Activated naive CD8-positive, alpha-beta T cell treated with anti-CD3 and anti-CD28 coated beads for 36 hours (primary cell): ENCODE data around the gene CCS. TPM values are rescaled to one million over a fixed set of nuclear protein-coding genes. Genes with fewer than 3 reads are reported as not detected.
"Not testable (repeated sequence)": the region's sequence is repeated elsewhere in the genome, so short reads cannot be mapped to it uniquely, and the experiment has no call there.

ENCODE experiments used
- DNase-seq: peaks from one replicate; pipeline ENCODE4 v3.0.0; 2021
- H3K27ac Mint-ChIP-seq: one replicate; pipeline ENCODE4 v1.8.0; 2022; ENCODE audit warnings: mild to moderate bottlenecking, moderate library complexity, mixed read lengths
- H3K27me3 Mint-ChIP-seq: one replicate; pipeline ENCODE4 v1.8.0; 2022; ENCODE audit warnings: mild to moderate bottlenecking, mixed read lengths
- H3K36me3 Mint-ChIP-seq: one replicate; pipeline ENCODE4 v1.8.0; 2021; ENCODE audit warnings: mild to moderate bottlenecking, mixed read lengths
- H3K4me1 Mint-ChIP-seq: one replicate; pipeline ENCODE4 v1.8.0; 2021; ENCODE audit warnings: mixed read lengths
- H3K4me3 Mint-ChIP-seq: one replicate; pipeline ENCODE4 v1.8.0; 2022; ENCODE audit warnings: mild to moderate bottlenecking, moderate library complexity, mixed read lengths
- H3K9me3 Mint-ChIP-seq: one replicate; pipeline ENCODE4 v1.8.0; 2022; ENCODE audit warnings: mixed read lengths
- total RNA-seq, 2 experiments: library from RNA; stranded (reverse); gene quantifications; one replicate each; pipeline ENCODE4 v1.2.3, GENCODE V29; 2021

Gene CCS
- total RNA-seq, 2 experiments from 2014 or later = 19.7 to 20.9 TPM

DNA sequence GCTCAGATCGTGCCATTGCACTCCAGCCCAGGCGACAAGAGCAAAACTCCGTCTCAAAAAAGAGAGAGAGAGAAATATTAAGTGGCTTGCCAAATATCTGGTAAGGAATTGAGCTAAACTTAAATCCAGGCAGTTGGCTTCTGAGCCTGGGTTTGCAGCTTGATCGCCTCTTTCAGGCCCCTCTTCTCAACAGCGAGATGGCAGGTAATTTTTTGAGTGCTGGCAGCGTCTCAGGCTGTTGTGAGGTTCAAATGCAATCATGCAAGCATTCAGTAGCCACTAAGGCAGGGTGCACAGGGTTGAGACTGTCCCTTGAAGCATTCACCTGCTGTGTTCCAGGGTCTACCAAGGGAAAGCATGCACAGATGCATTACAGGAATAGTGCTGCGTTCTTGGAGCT is 23.9 kb upstream of the CCS start:
- Mint-ChIP-seq H3K27ac (no peak overlapping the region), H3K4me3 (no peak overlapping the region), H3K27me3 (no peaks in the 10 kb centered on the region), H3K36me3 (no peaks in the 10 kb centered on the region), H3K4me1 (peaks cover 9% of the 10 kb centered on the region), H3K9me3 (no peaks in the 10 kb centered on the region)
- no peak for DNase-seq

DNA sequence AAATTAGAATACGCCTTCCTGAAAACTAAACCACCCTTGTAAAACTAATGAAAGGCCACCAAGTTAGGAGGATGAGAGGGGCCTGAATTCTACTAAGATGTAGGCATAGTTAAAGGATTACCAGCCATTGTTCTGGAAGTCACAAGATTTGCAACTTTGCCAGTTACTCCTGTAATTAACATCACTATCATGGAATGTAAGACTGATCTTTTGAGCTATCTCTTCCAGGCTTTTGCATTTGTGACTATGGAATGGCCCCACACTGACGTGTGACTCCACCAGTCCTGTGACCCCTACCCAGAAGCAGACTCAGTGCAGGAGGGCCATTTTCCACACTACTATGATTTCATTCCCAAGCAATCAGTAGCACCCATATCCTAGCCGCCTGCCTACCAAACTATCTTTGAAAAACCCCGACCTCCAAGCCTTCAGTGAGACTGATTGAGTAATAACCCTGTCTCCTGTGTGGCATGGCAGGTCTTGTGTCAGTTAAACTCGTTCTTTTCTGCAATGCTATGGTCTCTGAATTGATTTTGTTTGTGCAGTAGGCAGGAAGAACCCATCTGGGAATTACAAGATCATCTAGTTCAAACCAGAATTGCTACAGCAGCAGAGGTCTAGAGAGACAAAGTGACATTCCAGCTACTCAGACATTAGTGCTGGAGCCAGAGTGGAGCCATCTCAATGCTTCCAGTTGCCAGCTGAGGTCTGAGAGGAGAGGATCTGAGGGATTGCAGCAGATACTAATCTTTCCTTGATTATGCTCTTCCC is 22.7 kb upstream of the CCS start:
- Mint-ChIP-seq H3K4me1 (peaks cover 9% of the 10 kb centered on the region), H3K27me3 (peaks cover 3% of the 10 kb centered on the region), H3K27ac (no peak overlapping the region), H3K4me3 (no peak overlapping the region), H3K9me3 (no peaks in the 10 kb centered on the region), H3K36me3 (no peaks in the 10 kb centered on the region)
- DNase-seq = no peak

DNA sequence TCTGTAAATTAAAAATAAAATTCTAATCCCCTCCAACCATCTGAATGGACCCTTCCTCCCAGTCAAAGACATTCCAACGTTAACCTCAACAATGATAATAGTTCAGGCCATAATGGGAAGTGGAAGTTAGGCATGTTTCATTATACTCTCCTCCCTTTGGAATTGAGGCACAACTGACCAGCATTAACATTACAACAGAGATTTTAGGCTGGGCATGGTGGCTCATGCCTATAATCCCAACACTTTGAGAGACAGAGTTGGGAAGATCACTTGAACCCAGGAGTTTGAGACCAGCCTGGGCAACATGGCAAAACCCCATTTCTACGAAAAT is 22.2 kb upstream of the CCS start:
- Mint-ChIP-seq H3K4me1 (peaks cover 9% of the 10 kb centered on the region), H3K27me3 (peaks cover 5% of the 10 kb centered on the region), H3K9me3 (no peaks in the 10 kb centered on the region), H3K27ac (no peak overlapping the region), H3K4me3 (no peak overlapping the region), H3K36me3 (no peaks in the 10 kb centered on the region)
- no peak for DNase-seq

DNA sequence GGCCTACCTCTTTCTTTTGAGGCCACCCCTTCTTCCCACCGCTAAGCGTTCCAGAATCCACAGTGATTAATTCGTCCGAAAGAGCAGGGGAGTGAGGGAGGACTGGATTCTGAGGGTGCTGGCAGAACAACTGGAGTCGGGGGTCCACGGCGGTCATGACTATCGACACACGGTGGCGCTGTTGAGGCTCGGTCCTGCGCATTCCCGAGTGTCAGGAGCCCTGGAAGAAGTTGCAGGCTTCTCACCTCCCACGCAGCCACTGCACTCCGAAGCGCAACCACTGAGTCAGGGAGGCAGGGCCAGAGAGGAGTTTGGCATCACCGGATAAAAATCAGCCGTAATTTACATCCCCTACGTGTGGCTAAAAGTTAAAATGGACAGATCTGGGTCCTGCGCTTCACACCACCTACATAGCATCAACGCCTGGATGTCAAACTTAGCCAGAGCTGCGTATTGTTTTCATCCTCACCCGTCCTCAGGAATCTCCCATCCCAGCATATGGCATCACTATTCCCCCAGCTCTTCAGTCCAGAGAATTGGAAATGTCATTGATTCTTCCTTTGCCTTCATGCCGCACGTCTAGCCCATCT is 13.9 kb upstream of the CCS start:
- peaks cover 6% of the 10 kb centered on the region for H3K9me3 Mint-ChIP-seq
- H3K4me1 Mint-ChIP-seq = peaks cover 13% of the 10 kb centered on the region
- DNase-seq = peak; percentile 79
- no peak overlapping the region for H3K27ac Mint-ChIP-seq
- H3K4me3 Mint-ChIP-seq = no peak overlapping the region
- peaks cover 5% of the 10 kb centered on the region for H3K27me3 Mint-ChIP-seq
- H3K36me3 Mint-ChIP-seq = no peaks in the 10 kb centered on the region

DNA sequence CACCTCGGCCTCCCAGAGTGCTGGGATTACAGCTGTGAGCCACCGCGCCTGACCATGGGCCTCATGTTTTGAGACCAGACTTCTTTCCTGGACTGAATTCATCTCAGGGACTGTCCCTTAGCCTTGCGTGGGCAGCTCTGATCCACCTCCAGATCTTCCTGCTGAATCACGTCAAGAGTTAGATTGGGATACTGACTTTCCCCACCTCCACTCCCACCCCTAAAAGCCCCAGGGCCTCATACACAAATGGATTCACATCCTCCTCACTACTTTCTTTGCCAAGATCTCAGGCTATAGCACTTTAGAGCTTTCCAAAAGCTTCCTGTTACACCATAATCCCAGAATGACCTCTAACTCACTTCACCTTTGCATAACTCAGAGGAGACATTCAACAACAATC is 12.2 kb upstream of the CCS start:
- no peaks in the 10 kb centered on the region for H3K36me3 Mint-ChIP-seq
- peaks cover 6% of the 10 kb centered on the region for H3K9me3 Mint-ChIP-seq
- no peaks in the 10 kb centered on the region for H3K27me3 Mint-ChIP-seq
- peaks cover 13% of the 10 kb centered on the region for H3K4me1 Mint-ChIP-seq
- no peak overlapping the region for H3K4me3 Mint-ChIP-seq
- no peak overlapping the region for H3K27ac Mint-ChIP-seq
- DNase-seq = no peak

GRCh38 chr11:66581261-66581660 is 11.7 kb upstream of the CCS start:
- no peak for DNase-seq
- H3K27me3 Mint-ChIP-seq = no peaks in the 10 kb centered on the region
- H3K36me3 Mint-ChIP-seq = no peaks in the 10 kb centered on the region
- peaks cover 13% of the 10 kb centered on the region for H3K4me1 Mint-ChIP-seq
- H3K4me3 Mint-ChIP-seq = no peak overlapping the region
- peaks cover 6% of the 10 kb centered on the region for H3K9me3 Mint-ChIP-seq
- H3K27ac Mint-ChIP-seq = no peak overlapping the region

GRCh38 chr11:66582565-66583147 is 10.3 kb upstream of the CCS start:
- peaks cover 13% of the 10 kb centered on the region for H3K4me1 Mint-ChIP-seq
- not testable (repeated sequence) for DNase-seq, H3K27me3 Mint-ChIP-seq, H3K36me3 Mint-ChIP-seq, H3K9me3 Mint-ChIP-seq, H3K27ac Mint-ChIP-seq, H3K4me3 Mint-ChIP-seq

DNA sequence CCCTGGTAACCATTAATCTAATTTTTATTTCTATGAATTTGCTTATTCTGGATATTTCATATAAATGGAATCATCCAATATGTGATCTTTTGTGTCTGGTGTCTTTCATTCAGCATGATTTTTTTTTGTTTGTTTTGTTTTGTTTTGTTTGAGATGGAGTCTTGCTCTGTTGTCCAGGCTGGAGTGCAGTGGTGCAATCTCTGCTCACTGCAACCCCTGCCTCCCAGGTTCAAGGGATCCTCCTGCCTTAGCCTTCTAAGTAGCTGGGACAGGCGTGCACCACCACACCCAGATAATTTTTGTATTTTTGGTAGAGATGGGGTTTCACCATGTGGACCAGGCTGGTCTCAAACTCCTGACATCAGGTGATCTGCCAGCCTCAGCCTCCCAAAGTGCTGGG is 7.5 kb upstream of the CCS start:
- not testable (repeated sequence) for H3K4me3 Mint-ChIP-seq, H3K36me3 Mint-ChIP-seq, H3K27me3 Mint-ChIP-seq, H3K4me1 Mint-ChIP-seq, H3K27ac Mint-ChIP-seq, DNase-seq, H3K9me3 Mint-ChIP-seq

DNA sequence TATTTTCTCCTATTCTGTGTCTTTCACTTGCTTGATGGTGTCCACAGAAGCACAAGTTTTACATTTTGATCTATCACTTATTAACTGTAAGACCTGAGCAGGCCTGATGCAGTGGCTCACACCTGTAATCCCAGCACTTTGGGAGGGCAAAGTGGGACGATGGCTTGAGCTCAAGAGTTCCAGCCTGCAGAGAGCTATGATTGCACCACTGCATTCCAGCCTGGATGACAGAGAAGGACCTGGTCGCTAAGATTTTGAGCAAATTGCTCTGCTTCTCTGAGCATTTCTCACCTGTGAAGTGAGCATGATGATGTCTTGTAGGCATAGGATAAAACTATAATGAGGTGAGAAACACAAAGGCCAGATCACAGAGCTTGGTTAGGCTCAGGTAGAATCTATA is 6.8 kb upstream of the CCS start:
- no peak overlapping the region for H3K27ac Mint-ChIP-seq
- no peaks in the 10 kb centered on the region for H3K36me3 Mint-ChIP-seq
- H3K9me3 Mint-ChIP-seq = peaks cover 6% of the 10 kb centered on the region
- H3K4me3 Mint-ChIP-seq = no peak overlapping the region
- no peaks in the 10 kb centered on the region for H3K27me3 Mint-ChIP-seq
- H3K4me1 Mint-ChIP-seq = no peaks in the 10 kb centered on the region
- DNase-seq = no peak

- DNase-seq, H3K9me3 Mint-ChIP-seq, H3K27ac Mint-ChIP-seq, H3K4me3 Mint-ChIP-seq, H3K27me3 Mint-ChIP-seq, H3K36me3 Mint-ChIP-seq: not testable (repeated sequence)
- H3K4me1 Mint-ChIP-seq = peaks cover 12% of the 10 kb centered on the region
Observed at GRCh38 chr11:66589315-66589714, 3.7 kb upstream of the CCS start.

DNA sequence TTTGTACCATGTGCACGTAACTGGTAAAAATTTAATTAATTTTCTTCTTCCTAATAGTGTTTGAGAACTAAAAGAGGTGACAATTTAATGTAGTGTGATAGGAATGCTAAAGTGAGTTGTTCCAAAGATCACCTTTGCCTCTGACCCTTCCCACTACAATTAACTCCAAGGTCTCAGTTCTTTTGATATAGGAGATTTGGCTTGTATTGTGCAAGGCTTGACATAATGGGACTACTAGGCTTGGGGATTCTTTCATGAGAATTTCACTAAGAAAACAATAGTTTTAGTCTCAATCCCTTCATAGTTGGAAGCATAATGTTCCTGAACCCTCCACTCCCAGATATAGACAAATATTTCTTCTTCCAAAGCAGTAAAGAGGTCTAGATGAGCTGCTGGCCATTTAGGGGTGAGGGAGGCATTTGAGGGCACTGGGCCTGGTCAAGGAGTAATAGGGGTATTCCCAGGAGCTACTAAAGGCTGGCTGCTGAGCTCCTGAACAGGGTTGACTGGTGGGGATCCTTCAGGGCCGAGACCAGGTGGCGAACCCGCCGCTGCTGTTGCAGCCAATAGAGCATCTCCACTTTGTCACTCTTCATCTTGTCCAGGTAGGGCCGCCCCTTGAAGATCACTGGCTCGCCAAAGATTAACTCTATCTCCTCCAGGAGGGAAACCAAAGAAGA is 2.8 kb upstream of the CCS start:
- no peaks in the 10 kb centered on the region for H3K9me3 Mint-ChIP-seq
- no peak overlapping the region for H3K27ac Mint-ChIP-seq
- H3K4me3 Mint-ChIP-seq = no peak overlapping the region

DNA sequence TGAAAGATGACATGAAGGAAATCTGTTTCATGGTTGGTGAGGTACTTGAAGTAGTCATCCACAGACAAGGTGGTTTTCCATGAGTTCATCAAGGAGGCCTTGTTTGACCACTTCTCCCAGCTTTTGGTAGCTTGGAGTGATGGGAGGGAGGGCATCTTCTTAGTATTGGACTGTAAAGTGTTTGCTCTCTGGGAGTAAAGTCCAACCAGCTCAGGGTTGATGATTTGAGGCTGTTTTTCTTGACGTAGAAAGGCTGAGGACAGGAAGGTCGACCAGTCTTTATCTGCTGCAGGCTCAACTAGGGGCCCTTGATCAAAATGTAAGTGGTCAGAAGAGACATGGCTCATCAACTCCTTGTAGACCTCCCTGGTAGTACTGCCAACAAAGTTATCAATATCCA is 1.8 kb upstream of the CCS start:
- peaks cover 23% of the 10 kb centered on the region for H3K4me1 Mint-ChIP-seq
- H3K9me3 Mint-ChIP-seq = no peaks in the 10 kb centered on the region
- no peak overlapping the region for H3K27ac Mint-ChIP-seq
- no peak overlapping the region for H3K4me3 Mint-ChIP-seq
- no peaks in the 10 kb centered on the region for H3K27me3 Mint-ChIP-seq
- peaks cover 3% of the 10 kb centered on the region for H3K36me3 Mint-ChIP-seq
- no peak for DNase-seq

More for the DNA sequence above, 2.8 kb upstream of the CCS start:
- Mint-ChIP-seq H3K36me3 (peaks cover 3% of the 10 kb centered on the region), H3K4me1 (peaks cover 17% of the 10 kb centered on the region), H3K27me3 (no peaks in the 10 kb centered on the region)
- DNase-seq = no peak

DNA sequence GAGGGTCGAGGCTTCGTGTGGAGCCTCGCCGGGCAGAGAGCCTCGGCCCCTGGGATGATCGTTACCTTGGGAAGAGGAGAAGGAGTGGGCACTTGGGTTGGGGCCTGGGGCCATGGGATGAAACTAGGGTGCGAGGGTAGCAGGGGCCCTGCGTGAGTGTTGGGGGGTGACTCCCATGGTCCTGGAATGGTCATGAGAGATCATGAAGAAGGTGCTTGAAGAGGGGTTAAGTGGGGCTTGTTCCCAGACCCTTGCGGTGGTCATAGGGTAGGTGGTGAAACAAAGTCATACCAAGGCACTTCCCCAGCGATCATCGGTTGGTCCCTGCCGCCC is 284 bp downstream of the CCS start:
- H3K4me3 Mint-ChIP-seq = peak overlapping the region; percentile 100
- H3K36me3 Mint-ChIP-seq = peaks cover 3% of the 10 kb centered on the region
- peaks cover 23% of the 10 kb centered on the region for H3K4me1 Mint-ChIP-seq
- DNase-seq = no peak
- H3K27ac Mint-ChIP-seq = peak overlapping the region; percentile 97
- H3K27me3 Mint-ChIP-seq = no peaks in the 10 kb centered on the region
- no peaks in the 10 kb centered on the region for H3K9me3 Mint-ChIP-seq

DNA sequence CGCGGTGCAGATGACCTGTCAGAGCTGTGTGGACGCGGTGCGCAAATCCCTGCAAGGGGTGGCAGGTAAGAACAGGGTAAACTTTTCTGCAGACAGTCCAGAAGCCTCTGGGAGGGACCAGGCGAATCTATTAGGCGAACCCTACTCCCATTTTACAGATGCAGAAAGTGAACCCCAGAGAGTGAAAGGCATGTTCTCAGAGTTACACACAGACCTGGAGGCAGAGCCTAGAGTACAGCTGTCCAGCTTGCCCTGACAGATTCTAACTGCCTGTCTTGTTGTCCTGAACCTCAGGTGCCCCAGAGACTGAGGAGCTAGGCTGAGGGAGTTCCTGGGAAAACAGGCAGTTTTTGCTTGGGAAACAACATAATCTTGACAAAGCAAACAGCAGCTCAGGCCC is 665 bp downstream of the CCS start:
- Mint-ChIP-seq H3K27me3 (no peaks in the 10 kb centered on the region), H3K4me1 (peaks cover 23% of the 10 kb centered on the region), H3K4me3 (peak overlapping the region; percentile 100), H3K9me3 (no peaks in the 10 kb centered on the region), H3K36me3 (peaks cover 3% of the 10 kb centered on the region), H3K27ac (peak overlapping the region; percentile 97)
- no peak for DNase-seq

- no peak for DNase-seq
- peak overlapping the region; percentile 46 for H3K4me3 Mint-ChIP-seq
- no peaks in the 10 kb centered on the region for H3K27me3 Mint-ChIP-seq
- H3K4me1 Mint-ChIP-seq = peaks cover 23% of the 10 kb centered on the region
- H3K36me3 Mint-ChIP-seq = peaks cover 3% of the 10 kb centered on the region
- H3K9me3 Mint-ChIP-seq = no peaks in the 10 kb centered on the region
- peak overlapping the region; percentile 68 for H3K27ac Mint-ChIP-seq
Observed at GRCh38 chr11:66595245-66595904, 2.4 kb downstream of the CCS start.
